ENCODE results near the gene RLF.
"Not testable (repeated sequence)": the region's sequence is repeated elsewhere in the genome, so short reads cannot be mapped to it uniquely, and the experiment has no call there.

RLF gene

GRCh38 chr1:40171036-40171435, 9.8 kb downstream of the RLF start:
- DNase-seq (ENCODE audit: low read depth in 1 of 2, low spot score in 1 of 2): no peak

- DNase-seq (ENCODE audit: low read depth in 1 of 2, low spot score in 1 of 2): no peak
Measured at GRCh38 chr1:40174788-40175187, 13.6 kb downstream of the RLF start.

DNA sequence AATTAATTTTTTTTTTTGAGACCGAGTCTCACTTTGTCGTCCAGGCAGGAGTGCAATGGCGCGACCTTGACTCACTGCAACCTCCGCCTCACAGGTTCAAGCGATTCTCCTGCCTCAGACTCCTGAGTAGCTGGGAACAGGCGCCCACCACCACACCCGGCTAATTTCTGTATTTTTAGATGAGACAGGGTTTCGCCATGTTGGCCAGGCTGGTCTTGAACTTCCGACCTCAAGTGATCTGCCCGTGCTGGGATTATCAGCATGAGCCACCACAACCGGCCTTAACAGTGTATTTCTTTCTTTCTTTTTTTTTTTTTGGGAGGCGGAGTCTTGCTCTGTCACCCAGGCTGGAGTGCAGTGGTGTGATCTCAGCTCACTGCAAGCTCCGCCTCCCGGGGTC, 15.8 kb downstream of the RLF start:
- DNase-seq (ENCODE audit: low read depth in 1 of 2, low spot score in 1 of 2): not testable (repeated sequence)

DNA sequence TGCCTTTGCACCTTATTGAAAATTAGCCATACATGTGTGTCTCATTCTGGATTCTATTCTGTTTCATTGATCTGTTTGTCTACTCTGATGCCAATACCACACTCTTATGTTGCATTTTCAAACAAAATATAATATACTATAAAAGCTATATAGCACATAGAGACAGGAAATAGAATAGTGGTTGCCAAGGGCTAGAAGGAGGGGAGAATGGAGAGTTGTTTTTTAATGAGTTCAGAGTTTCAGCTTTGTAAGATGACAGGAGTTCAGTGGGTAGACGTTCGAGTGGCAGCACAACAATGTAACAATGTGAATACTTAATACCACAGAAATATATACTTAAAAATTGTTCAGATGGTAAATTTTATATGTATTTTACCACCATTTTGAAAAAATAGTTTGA, 17.0 kb downstream of the RLF start:
- no peak for DNase-seq (ENCODE audit: low read depth in 1 of 2, low spot score in 1 of 2)

GRCh38 chr1:40179496-40180089, 18.4 kb downstream of the RLF start:
- DNase-seq (ENCODE audit: low read depth in 1 of 2, low spot score in 1 of 2): no peak

DNA sequence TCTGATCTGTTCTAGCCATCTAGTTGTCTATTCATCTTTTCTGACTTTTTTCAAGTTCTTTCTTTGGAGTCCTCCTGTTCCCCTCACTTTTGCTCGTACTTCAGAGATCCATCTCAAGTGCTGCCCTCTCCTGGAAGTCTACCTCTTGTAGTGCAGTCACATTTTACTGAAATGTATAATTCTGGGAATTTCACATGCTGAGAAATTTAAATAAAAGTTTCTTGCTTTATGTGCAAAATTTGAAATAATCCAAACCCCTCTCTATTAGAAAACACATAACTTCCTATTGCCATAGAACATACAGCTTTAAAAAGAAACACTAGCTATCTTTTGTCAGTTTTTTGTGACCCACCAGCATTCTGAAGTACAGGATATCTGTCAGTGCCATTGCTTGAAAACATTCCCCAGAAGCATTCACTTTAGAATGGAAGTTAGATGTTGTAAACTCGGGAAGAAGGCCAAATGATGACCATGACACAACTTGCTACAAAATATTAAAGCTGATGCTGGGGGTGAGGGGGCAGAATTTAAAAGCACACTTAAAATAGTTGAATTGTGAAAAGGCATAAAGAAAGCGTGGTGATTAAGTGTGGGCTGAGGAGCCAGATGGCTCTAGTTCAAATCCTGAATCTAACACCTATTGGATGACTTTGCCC, 22.0 kb downstream of the RLF start:
- DNase-seq (ENCODE audit: low read depth in 1 of 2, low spot score in 1 of 2): no peak

GRCh38 chr1:40184193-40184592, 23.0 kb downstream of the RLF start:
- no peak for DNase-seq (ENCODE audit: low read depth in 1 of 2, low spot score in 1 of 2)

DNA sequence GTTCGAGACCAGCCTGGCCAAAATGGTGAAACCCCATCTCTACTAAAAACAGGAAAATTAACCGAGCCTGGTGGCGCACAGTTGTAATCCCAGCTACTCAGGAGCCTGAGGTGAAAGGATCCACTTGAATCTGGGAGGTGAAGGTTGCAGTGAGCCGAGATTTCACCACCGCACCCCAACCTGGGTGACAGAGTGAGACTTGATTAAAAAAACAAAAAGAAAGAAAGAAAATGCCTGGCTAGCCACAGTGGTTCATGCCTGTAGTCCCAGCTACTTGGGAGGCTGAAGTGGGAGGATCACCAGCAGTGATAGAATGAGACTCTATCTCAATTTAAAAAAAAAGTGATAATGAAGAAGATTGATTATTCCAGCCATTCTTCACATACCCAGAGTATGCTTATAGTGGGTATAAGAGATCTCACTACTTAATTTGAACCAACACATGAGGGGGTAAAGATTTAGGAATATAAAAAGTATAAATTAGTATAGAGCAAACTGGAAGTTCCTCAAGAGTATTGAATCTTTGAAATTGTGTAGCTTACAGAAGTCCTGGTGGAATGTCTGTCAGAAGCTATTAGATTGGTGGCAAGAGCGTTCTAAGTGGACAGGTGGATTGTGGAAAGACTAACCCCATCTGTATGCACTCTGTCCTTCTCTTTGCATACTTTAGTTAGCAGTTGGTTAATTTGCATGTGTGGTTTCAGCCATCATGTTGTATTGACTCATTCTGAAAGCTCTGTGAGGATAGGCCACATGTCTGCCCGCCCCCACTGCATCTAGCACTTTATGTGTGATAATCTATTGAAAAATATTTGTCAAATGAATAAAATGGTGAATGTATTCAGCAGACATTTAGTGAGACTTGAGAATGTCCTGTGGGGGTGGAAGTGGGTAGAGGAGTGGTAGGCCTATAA, 25.0 kb downstream of the RLF start:
- DNase-seq (ENCODE audit: low read depth in 1 of 2, low spot score in 1 of 2): peak in 1 of 2 donors; percentile 25

- no peak for DNase-seq (ENCODE audit: low read depth in 1 of 2, low spot score in 1 of 2)
Measured at GRCh38 chr1:40187399-40187798, 26.2 kb downstream of the RLF start.

GRCh38 chr1:40194639-40195038, 33.5 kb downstream of the RLF start:
- DNase-seq (ENCODE audit: low read depth in 1 of 2, low spot score in 1 of 2): not testable (repeated sequence)

DNA sequence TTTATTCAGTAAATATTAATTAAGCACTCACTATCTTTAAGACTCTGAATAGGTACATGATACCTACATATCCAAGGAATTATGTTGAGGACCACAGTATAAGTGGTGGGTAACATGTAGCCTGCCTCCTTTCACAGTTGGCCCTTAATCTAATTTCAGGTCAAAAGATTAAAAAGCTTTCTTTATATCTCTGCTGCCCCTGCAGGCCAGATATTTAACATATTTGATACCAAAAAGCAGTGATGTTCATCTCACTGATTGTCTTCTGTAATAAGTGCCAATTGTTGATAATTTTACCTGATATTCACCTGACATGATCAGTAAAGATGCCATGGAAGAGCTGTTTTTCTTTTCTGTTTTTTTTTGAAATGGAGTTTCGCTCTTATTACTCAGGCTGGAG, 36.5 kb downstream of the RLF start:
- DNase-seq (ENCODE audit: low read depth in 1 of 2, low spot score in 1 of 2): no peak

DNA sequence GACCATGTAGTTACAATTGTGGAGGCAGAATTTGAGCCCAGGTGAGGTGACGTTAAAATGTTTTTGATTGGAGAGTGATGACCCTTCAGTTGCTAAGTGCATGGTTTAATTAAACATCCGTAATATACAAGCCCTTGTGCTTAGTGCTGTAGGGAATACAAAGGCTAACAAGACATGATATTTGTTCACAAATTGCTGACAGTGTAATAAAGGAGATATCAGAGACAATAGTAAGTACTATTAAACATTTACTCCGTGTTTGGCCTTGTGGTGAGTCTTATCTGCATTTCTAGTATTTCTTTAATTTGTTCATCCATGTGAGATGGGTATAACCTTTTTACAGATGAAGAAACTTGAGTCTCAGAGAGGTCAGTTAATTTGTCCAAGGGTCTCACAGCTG, 37.9 kb downstream of the RLF start:
- no peak for DNase-seq (ENCODE audit: low read depth in 1 of 2, low spot score in 1 of 2)

DNA sequence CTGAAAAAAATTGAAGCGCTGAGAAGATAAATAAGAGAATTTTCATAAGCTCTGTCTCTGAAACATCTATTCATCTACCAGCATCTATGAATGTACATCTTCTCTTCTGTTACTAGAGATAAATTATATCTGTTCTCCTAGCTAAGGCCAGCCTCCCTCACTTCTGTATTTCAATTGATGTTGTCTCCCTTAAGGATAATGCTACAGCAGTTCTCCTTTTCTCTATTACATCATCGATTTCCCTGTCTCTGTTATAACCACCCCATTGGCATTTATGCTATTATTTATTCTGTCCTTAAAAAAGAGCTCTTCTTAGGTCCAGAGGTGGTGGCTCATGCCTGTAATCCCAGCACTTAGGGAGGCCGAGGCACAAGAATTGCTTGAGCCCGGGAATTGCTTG, 43.7 kb downstream of the RLF start:
- no peak for DNase-seq (ENCODE audit: low read depth in 1 of 2, low spot score in 1 of 2)

DNA sequence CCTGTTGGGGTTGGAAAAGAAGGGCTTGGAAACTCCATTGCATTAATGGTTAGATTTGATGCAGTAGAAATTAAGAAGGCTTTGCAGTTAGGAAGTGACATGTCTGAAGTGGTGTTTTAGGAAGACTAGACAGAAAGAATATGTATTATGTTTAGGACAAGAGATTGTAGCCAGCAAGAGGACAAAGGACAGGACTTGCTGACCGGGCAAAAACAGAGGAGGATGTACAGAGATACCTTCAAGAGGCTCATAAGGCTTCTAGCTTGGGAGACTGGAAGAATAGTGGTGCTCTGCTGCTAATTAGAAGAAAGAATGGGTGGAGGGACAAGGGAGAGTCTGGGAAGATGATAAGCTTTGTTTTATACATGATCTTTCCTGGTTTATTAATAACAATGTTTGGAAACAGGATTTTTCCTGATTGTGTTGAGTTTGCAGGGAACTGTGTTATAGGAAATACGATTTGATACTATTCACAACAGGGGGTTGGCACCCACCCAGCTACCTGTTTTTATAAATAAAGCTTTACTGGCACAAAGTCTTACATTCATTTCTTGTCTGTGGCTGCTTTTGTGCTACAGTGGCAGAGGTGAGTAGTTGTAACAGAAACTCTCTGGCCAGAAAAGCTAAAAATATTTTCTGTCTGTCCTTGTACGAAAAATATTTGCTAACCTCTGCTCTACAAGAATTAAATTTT, 49.5 kb downstream of the RLF start:
- no peak for DNase-seq (ENCODE audit: low read depth in 1 of 2, low spot score in 1 of 2)

GRCh38 chr1:40218333-40218732, 57.1 kb downstream of the RLF start:
- DNase-seq (ENCODE audit: low read depth in 1 of 2, low spot score in 1 of 2): no peak

DNA sequence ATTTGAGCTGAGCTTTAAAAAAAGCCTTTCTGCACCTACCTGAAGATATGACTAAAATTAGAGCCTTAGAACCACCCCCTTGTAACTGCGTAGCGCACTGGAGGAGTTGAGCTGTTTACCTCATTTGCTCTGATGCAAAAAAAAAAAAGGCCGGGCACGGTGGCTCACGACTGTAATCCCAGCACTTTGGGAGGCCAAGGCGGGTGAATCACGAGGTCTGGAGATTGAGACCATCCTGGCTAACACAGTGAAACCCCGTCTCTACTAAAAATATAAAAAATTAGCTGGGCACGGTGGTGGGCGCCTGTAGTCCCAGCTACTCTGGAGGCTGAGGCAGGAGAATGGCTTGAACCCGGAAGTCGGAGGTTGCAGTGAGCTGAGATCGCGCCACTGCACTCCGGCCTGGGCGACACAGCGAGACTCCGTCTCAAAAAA, 60.3 kb downstream of the RLF start:
- DNase-seq (ENCODE audit: low read depth in 1 of 2, low spot score in 1 of 2): not testable (repeated sequence)

DNA sequence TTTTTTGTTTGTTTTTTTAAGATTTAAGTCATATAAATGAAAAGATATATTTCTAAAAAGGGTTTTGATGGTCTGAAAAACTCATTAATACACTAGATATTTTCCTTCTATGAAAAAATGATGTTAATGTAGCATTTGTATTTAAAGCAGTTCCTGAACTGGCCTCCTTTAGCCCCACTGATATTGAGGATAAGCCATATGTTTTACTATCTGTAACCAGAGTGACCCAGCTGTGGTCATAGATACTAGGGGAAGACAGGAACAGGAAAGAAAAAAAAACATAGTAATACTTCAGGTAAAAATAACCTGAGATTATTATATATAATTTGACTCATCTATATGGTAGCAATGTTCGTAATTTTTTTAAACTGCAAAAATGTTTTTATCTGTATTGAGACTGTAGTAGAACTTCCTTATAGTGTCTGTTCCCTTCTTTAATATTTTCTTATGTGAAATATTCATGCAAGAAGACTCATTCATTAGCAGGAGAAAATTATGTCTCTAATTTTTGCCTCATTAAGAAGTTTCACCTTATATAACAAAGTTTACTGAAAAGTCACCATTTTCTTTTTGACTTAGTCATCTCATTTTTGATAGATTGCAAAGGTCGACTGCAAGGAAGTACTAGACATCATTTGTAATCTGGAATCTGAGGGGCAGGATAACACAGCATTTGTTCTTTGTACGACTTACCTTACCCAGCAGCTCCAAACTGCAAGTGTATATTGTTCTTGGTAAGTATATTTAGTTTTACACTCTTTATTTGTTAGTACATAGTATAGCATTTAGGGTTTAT, 61.0 kb downstream of the RLF start:
- no peak for DNase-seq (ENCODE audit: low read depth in 1 of 2, low spot score in 1 of 2)

GRCh38 chr1:40224040-40224439, 62.9 kb downstream of the RLF start:
- DNase-seq (ENCODE audit: low read depth in 1 of 2, low spot score in 1 of 2): no peak

DNA sequence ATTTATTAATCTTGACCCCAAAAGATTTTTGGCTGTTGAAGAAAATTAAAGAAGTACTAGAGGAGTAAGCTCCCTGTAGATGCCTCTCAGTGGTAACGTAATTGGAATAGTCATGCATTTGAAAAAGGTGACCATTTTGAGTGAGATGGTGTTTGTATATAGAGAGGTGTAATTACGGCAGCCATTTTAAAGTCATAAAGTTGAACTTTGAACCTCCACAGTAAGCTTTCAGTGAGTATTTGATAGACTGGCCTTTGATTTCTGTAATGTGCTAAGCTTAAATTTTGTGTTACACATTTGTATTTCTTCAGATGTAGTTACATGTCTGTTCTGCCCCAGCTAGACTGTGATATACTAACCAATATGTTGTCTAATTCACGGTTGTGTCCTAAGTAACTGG, 65.0 kb downstream of the RLF start:
- DNase-seq (ENCODE audit: low read depth in 1 of 2, low spot score in 1 of 2): no peak

GRCh38 chr1:40232444-40232843, 71.3 kb downstream of the RLF start:
- DNase-seq (ENCODE audit: low read depth in 1 of 2, low spot score in 1 of 2): no peak

GRCh38 chr1:40239626-40240025, 78.4 kb downstream of the RLF start:
- no peak for DNase-seq (ENCODE audit: low read depth in 1 of 2, low spot score in 1 of 2)

All from stimulated activated CD4-positive, alpha-beta T cell treated with anti-CD3 and anti-CD28 coated beads, Interleukin-15, amount 100 ng/mL, for 1 hour (primary cell).